Stimulated activated CD4-positive, alpha-beta T cell treated with anti-CD3 and anti-CD28 coated beads, Interleukin-12 subunit alpha, Interleukin-12 subunit beta, amount 100 ng/mL, for 4 hours (primary cell): Measurements from ENCODE around the gene TCAP.
"Not testable (repeated sequence)": the region's sequence is repeated elsewhere in the genome, so short reads cannot be mapped to it uniquely, and the experiment has no call there.

Source experiments
- DNase-seq: peaks from one replicate; pipeline ENCODE4 v3.0.0-alpha.2; 2020

Gene TCAP

GRCh38 chr17:39687101-39687545 lies 22.0 kb downstream of the TCAP start:
- no peak for DNase-seq

GRCh38 chr17:39687546-39688474 lies 22.7 kb downstream of the TCAP start, which contains the start of gene PGAP3:
Gene PGAP3, minus strand, starts transcription at chr17:39688057. Its CDS starts 43 bp downstream, at chr17:39688014.
- DNase-seq: peak; percentile 84

GRCh38 chr17:39688475-39688835 lies 23.3 kb downstream of the TCAP start:
- no peak for DNase-seq

- DNase-seq: no peak
These were observed 23.8 kb downstream of the TCAP start for GRCh38 chr17:39688945-39689344.

DNA sequence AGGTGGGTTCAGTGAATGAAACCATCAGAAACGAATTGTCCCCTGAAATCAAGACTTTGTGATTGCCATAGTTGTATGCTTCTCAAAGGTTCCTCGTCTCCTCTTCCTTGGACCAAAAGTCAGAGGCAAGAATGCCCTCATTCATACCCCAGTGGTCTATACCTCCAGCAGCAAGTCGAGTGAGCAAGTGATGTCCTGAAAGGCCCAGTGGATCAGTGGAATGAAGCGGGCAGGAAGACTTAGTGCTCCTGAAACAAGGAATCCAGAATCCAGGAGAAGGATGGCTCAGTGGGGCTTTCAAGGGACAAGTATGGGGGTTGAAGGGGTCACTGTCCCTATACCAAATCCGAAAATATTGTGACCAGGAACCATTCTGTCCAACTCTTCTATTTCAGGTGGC lies 29.4 kb downstream of the TCAP start:
- no peak for DNase-seq

- no peak for DNase-seq
These were observed 29.9 kb downstream of the TCAP start for GRCh38 chr17:39695089-39695474.

GRCh38 chr17:39696731-39697130 lies 31.6 kb downstream of the TCAP start:
- no peak for DNase-seq

DNA sequence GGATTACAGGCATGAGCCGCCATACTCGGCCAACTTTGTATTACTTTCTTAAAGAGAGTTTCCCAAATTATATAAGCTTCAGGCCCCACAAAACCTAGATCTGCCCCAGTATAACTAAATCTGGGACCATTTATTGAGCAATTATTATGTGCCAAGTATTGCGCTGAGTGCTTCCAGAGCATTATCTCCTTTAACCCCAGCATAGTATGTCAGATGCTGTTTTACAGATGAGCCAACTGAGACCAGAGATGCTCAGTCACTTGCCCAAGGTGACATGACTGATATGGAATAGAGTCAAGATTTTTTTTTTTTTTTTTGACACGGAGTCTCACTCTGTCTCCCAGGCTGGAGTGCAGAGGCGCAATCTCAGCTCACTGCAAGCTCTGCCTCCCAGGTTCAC lies 32.8 kb downstream of the TCAP start:
- DNase-seq: no peak

DNA sequence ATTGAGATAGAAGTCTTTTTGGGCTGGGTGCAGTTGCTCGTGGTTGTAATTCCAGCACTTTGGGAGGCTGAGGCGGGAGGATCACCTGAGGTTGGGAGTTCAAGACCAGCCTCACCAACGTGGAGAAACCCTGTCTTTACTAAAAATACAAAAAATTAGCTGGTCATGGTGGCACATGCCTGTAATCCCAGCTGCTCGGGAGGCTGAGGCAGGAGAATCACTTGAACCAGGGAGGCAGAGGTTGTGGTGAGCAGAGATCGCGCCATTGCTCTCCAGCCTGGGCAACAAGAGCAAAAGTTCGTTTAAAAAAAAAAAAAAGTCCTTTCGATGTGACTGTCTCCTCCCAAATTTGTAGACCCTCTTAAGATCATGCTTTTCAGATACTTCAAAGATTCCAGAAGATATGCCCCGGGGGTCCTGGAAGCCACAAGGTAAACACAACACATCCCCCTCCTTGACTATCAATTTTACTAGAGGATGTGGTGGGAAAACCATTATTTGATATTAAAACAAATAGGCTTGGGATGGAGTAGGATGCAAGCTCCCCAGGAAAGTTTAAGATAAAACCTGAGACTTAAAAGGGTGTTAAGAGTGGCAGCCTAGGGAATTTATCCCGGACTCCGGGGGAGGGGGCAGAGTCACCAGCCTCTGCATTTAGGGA lies 34.1 kb downstream of the TCAP start:
- DNase-seq: not testable (repeated sequence)

DNA sequence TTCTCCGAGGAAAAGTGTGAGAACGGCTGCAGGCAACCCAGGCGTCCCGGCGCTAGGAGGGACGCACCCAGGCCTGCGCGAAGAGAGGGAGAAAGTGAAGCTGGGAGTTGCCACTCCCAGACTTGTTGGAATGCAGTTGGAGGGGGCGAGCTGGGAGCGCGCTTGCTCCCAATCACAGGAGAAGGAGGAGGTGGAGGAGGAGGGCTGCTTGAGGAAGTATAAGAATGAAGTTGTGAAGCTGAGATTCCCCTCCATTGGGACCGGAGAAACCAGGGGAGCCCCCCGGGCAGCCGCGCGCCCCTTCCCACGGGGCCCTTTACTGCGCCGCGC lies 34.6 kb downstream of the TCAP start, which contains the start of gene ERBB2:
Gene ERBB2, plus strand, starts transcription at position 247 of the 330 bp plus-strand sequence. CDS start 175 bp downstream, outside the sequence.
- no peak for DNase-seq

- no peak for DNase-seq
These were observed 35.2 kb downstream of the TCAP start for GRCh38 chr17:39700148-39700987.

- DNase-seq: no peak
These were observed 36.0 kb downstream of the TCAP start for GRCh38 chr17:39701012-39701783.

DNA sequence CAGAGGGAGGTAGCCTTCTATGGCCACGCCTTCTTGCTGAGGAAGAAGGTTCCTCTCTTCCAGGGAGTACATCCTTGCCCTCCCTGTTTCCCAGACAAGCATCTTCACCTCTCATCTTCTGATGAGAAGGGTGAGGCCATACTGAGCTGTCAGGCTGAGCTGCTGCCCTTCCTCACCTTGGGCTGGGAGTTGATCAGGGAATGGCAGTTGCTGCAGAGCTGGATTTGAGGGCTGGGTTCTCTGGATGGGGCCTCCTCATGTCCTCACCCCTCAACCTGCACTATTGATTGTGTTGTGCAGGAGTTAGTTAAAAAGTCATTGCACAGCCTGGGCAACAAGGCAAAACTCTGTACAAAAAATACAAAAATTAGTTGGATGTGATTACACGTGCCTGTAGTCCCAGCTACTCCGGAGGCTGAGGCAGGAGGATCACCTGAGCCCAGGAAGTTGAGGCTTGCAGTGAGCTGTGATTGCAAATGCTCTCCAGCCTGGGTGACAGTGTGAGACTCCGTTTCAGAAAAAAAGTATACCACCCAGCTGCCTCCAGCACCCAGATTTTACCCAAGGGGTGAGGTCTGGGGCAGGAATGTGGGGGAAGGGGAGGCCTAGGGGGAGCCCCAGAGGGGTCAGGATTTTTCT lies 36.8 kb downstream of the TCAP start:
- DNase-seq: no peak

- DNase-seq: no peak
These were observed 38.0 kb downstream of the TCAP start for GRCh38 chr17:39702901-39703893.

DNA sequence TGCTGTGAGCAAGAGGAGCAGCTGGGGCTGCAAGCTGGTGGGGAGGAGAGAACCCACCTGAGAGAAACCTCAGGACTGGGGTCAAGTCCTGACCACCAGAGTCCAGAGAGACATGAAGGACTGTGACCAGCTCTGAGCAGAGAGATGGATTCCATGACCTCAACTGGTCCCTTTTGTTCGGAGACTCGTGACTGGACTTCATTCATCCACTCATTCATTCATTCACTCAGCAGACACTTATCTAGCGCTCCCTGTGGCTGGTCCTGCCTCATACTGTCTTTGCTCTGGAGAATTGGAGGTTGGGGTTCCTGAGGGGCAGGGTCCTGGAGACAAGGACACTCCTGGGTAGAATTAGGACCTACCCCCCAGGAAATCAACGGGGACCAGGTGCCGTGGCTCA lies 38.8 kb downstream of the TCAP start:
- DNase-seq: no peak

GRCh38 chr17:39704821-39705551 lies 39.8 kb downstream of the TCAP start:
- DNase-seq: no peak

- no peak for DNase-seq
These were observed 40.7 kb downstream of the TCAP start for GRCh38 chr17:39705786-39706348.

DNA sequence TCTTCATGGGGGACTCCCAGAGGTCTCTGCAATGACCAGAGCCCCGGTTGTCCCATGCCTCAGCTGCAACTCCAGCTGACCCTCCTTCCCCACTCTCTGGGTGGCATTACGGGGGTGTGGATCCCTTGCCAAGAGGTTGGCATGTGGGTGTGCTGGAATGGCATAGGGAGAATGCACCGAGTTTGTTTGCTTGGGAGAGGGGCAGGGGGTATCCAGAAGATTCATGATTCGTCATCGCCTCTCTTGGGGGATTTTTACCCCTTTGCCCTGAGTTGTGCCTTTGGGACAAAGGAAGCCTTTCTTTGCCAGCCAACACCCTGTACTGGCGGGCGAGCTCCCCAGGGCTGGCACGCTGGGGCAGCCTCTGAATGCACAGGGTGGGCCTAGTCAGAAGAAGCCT lies 41.2 kb downstream of the TCAP start:
- no peak for DNase-seq

- DNase-seq: no peak
These were observed 41.8 kb downstream of the TCAP start for GRCh38 chr17:39706921-39707337.
